RCC 7860 (cell line): Measurements from ENCODE around the gene NARF.
"Not testable (repeated sequence)": the region's sequence is repeated elsewhere in the genome, so short reads cannot be mapped to it uniquely, and the experiment has no call there.

ENCODE experiments used
- DNase-seq: peaks from one replicate; pipeline ENCODE4 v3.0.0-alpha.2; 2015; ENCODE audit warnings: low spot score
- FAIRE-seq: peaks from 2 replicates; lab custom pipeline; 2012; peaks lifted over from hg19 to GRCh38; lab: Jason Lieb, UNC

NARF gene

GRCh38 chr17:82496529-82497434, 38.2 kb downstream of the NARF start:
- DNase-seq: peak; percentile 65
- no peak for FAIRE-seq

GRCh38 chr17:82497483-82498405, 39.2 kb downstream of the NARF start:
- DNase-seq: no peak

GRCh38 chr17:82502207-82502606, 43.7 kb downstream of the NARF start:
- DNase-seq: no peak
- FAIRE-seq: no peak

More at GRCh38 chr17:82497483-82498405, 39.2 kb downstream of the NARF start:
- FAIRE-seq: no peak

DNA sequence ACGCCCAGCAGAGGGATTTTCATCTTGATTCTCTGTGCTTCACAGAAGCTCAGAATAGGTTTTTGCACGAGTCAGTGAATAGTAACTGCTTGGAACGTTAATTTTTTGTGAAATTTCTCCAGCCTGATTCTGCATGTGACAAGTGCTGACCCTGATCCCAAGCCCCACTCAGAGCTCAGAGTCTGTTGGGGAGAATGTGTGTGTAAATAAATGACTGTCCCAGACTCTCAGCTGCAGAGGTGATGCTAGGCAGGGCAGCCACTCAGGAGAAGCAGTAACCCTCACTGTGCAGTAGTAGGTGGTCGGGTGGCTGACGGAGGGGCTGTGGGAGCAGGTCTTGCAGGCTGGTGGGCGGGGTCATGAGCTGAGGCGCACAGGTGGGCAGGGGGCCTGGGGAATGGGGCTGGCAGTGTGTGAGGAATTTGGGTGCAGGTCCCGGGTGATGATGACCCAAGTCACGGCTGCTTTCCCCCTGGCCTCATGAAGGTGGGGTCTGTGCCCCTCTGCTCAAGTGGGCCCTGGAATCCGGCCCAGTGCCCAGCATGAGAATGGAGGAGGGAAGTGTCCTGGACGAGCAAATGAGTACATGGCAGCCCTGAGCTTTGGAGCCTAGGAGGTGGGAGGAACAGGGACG, 44.7 kb downstream of the NARF start:
- no peak for DNase-seq
- no peak for FAIRE-seq

DNA sequence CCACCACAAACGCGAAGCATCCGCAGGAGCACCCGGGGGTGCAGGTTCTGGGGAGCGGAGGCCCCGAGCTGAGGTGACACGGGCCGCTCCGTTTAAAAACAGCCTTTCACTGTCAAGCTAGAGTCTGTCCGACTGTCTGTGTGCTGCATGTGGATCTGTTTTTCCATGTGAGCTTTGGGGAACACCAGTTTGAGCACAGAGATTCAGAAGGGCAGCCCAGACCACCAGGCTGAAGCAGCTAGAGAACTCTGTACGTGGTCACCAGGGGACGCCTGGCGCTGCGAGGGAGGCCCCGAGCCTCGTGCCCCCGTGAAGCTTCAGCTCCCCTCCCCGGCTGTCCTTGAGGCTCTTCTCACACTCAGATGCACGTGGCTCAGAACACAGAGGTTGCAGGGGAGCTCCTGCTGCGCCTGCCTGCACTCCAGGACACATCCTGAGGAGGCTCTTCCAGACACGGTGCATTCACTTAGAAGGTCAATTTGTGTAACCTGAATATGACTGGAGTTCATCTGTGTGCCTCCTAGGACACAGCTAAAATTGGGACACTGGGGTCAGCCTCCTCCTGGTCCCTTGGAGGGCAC, 45.3 kb downstream of the NARF start:
- FAIRE-seq (no peak), DNase-seq (no peak)

DNA sequence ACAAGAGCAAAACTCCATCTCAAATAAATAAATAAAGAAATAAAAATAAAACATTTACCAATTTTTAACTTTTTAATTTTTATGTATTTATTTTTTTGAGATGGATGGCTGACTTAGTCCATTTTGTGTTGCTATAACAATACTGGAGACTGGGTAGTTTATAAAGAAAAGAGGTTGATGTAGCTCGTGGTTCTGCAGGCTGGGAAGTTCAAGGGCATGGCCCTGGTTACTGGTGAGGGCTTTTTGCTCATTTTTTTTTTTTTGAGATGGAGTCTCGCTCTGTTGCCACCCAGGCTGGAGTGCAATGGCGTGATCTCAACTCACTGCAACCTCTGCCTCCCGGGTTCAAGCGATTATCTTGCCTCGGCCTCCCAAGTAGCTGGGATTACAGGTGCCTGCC, 46.8 kb downstream of the NARF start:
- DNase-seq (no peak), FAIRE-seq (no peak)

- FAIRE-seq: not testable (repeated sequence)
These were observed 47.9 kb downstream of the NARF start for GRCh38 chr17:82506402-82506801.

DNA sequence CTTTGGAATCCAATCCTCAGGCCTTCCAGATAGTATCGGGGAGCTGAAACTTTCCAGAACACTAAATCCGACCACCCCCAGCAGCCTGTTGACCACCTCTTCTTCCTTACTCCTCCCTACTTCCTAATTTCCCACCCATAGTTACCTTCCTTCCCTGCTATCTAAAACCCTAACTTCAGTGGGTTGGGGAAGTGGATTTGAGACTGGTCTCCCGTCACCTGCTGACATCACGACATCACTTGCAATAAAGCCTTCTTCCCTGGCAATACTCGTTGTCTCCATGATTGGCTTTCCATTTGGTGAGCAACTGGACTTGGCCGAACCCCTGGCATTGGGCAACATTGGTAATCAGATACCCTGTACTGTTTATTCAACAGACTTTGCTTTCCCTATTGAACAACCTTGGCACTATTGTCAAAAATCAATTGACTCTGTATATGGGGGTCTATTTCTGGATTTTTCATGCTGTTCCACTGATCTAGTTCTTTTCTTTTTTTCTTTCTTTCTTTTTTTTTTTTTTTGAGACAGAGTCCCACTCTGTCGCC, 49.2 kb downstream of the NARF start:
- FAIRE-seq (no peak), DNase-seq (no peak)

More at GRCh38 chr17:82506402-82506801, 47.9 kb downstream of the NARF start:
- not testable (repeated sequence) for DNase-seq

DNA sequence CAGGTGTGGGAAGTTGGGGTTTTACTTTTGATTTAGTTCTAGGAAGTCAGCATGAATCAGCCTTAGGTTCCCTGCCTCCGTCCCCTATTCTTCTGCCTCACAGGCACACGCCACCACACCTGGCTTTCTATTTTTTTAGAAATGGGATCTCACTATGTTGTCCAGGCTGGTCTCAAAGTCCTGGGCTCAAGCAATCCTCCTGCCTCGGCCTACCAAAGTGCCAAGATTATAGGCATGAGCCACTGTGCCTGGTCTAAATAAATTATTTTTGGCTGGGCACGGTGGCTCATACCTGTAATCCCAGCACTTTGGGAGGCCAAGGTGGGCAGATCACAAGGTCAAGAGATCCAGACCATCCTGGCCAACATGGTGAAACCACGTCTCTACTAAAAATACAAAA, 53.1 kb downstream of the NARF start:
- not testable (repeated sequence) for DNase-seq, FAIRE-seq

GRCh38 chr17:82513864-82514263, 55.3 kb downstream of the NARF start:
- not testable (repeated sequence) for FAIRE-seq, DNase-seq

DNA sequence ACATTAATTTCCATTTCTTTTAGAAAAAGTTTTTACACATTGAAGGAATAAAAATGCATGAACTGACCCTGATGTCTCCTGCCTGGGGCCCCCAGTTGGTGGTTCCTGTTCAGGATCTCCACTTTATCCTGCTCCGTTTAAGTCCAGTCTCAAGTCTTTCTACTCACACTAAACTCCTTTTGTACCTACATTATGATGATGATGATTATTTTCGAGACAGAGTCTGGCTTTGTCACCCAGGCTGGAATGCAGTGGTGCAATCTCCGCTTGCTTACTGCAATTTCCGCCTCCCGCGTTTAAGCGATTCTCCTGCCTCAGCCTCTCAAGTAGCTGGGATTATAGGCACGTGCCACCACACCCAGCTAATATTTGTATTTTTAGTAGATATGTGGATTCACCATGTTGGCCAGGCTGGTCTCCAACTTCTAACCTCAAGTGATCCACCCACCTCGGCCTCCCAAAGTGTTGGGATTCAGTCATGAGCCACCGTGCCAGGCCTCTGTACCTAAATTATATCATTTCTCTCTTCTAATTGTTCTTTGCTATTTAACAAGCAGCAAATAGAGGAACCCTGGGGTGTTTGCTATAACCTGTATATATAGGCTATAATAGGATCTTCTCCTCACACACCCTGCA, 58.8 kb downstream of the NARF start:
- DNase-seq: no peak
- FAIRE-seq: no peak

- DNase-seq (peak; percentile 90), FAIRE-seq (no peak)
These were observed 60.6 kb downstream of the NARF start, which contains the start of gene FOXK2 for GRCh38 chr17:82518826-82519810. Gene FOXK2 (plus strand): TSS chr17:82519732. CDS start chr17:82519889, 157 bp downstream.

DNA sequence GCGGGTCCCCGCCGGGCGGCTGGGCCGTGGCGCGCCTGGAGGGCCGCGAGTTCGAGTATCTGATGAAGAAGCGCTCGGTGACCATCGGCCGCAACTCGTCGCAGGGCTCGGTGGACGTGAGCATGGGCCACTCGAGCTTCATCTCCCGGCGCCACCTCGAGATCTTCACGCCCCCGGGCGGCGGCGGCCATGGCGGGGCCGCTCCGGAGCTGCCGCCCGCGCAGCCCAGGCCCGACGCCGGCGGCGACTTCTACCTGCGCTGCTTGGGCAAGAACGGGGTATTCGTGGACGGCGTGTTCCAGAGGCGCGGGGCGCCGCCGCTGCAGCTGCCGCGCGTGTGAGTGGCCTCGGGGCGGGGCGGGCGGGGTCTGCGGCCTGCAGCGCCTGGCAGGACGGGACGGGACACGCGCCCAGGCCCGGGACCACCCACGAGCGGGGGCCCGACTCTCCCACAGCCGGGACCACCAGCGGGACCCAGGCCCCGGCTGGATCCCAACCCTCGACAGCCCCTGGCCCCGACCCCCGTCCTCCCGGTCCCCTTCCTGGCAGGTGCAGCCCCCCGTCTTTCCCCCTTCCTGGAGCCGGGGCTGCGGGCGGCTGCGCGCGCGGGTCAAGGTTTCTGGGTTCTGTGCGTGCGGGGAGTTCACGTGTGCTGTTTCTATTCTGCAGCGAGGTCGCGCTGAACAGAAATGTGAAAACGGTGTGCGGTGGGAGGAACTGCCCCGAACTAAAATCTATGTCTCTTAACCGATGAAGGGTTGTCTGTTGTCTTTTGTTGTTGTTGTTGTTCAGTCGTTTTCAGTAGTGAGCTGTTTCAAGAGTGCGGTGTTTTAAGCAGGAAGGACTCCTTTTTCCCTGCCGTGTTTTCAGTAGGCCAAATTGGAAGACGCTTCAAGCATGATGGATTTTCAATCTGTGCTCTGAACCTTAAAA, 61.7 kb downstream of the NARF start:
- DNase-seq (no peak), FAIRE-seq (no peak)

- FAIRE-seq (no peak), DNase-seq (no peak)
These were observed 66.0 kb downstream of the NARF start for GRCh38 chr17:82524540-82524939.

DNA sequence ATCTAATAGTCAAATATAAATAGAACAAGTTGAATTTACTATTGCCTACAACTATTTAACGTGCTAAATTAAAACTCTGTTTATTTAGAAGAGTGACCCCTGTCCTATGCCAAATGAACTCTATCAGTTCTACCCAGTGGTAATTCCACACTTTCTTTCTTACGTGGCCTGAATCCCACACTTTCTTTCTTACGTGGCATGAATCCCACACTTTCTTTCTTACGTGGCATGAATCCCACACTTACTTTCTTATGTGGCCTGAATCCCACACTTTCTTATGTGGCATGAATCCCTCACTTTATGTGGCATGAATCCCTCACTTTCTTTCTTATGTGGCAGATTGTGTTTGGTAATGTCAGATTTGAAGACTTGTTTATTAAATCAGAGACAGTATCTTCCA, 67.2 kb downstream of the NARF start:
- FAIRE-seq (no peak), DNase-seq (no peak)

GRCh38 chr17:82527898-82528297, 69.4 kb downstream of the NARF start:
- no peak for FAIRE-seq
- DNase-seq: no peak

DNA sequence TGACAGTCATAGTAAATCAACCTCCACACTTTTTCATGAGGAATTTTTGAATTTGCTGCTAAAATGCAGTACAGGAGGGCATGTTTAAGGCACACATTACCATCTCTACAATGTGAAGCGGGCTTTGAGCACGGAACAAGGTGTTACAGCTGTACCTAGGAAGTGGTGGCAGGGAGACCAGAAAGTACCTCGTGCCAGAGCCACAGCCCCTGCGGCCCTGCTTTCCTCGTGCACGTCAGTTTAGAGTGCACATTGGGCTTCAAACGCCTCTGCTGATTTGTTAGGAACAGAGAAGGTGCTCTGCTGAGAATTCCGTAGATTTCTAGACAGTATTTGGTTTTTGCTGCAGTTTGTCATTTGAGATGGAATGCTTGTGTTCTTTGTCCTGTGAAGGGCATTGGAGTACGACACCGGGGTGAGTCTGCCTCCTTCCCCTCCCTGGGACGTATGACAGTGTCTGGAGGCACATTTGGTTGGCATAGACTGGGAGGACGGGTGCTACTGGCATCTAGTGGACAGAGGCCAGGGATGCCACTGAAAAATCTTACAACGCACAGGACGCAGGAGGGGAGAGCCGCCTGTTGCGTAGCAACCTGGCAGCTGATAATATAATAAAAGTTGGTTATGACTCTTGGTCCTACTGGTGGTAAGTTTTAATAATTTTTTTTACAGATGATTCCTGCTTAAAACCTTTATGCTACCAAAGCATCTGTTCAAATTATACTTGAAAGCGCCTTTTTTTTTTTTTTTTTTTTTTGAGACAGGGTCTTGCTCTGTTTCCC, 70.1 kb downstream of the NARF start:
- DNase-seq (peak; percentile 87), FAIRE-seq (peak; percentile 48)
